Body of pancreas (tissue), 4 donors: ENCODE data around the gene WTAP. TPM values are rescaled to one million over a fixed set of nuclear protein-coding genes. Genes with fewer than 3 reads are reported as not detected.
"Not testable (repeated sequence)": the region's sequence is repeated elsewhere in the genome, so short reads cannot be mapped to it uniquely, and the experiment has no call there.

Experiments
- ATAC-seq: fragments of 150-250 bp; one replicate; pipeline ENCODE4 v1.9.1; 2016
- DNase-seq, 4 donors: peaks; one replicate each; pipeline ENCODE4 v3.0.0-alpha.2; 2019
- H3K27ac ChIP-seq, 4 donors: fragments of 200-600 bp; sonication (generic); 1 replicate in 3 of 4; 2 replicates in 1 of 4; pipeline versions ENCODE4 v1.5.1 to v1.6.1; 2016 to 2019; ENCODE audit warnings: mild to moderate bottlenecking in 1 of 4, mixed read lengths in 1 of 4, moderate library complexity in 1 of 4
- H3K27me3 ChIP-seq, 2 donors: fragments of 200-600 bp; sonication (generic); one replicate each; pipeline ENCODE4 v1.6.0; 2016; ENCODE audit warnings: mild to moderate bottlenecking in 1 of 2
- H3K36me3 ChIP-seq, 2 donors: fragments of 200-600 bp; sonication (generic); replicated peaks in 1 of 2; 2 replicates each; pipeline ENCODE4 v1.5.1; 2016; ENCODE audit warnings: low read depth in 2 of 2; ENCODE audit not compliant: insufficient read depth in 1 of 2
- H3K4me1 ChIP-seq: fragments of 200-600 bp; sonication (generic); one replicate; pipeline ENCODE4 v1.6.0; 2016
- H3K4me3 ChIP-seq, 2 donors: fragments of 200-600 bp; sonication (generic); 1 replicate in 1 of 2; 2 replicates in 1 of 2; pipeline ENCODE4 v1.5.1; 2016 to 2019
- H3K9me3 ChIP-seq, 3 donors: fragments of 200-600 bp; sonication (generic); 1 replicate in 2 of 3; 2 replicates in 1 of 3; pipeline ENCODE4 v1.5.1; 2016
- CTCF ChIP-seq, 7 experiments: fragments of 450-650 bp in 4 of 7; fragments of 200-600 bp in 3 of 7; sonication (generic) in 3 of 7; IDR thresholded peaks; one replicate each; pipeline ENCODE4 v1.5.1; 2016 to 2019; ENCODE audit warnings: antibody characterized with exemption in 7 of 7
- POLR2A ChIP-seq, 3 donors: fragments of 450-650 bp; IDR thresholded peaks; one replicate each; pipeline ENCODE4 v1.6.1; 2016; ENCODE audit warnings: antibody characterized with exemption in 3 of 3, mild to moderate bottlenecking in 2 of 3
- WGBS, 2 donors: methylation state at CpG; one replicate each; pipeline ENCODE4 v1.1.5; 2017; 5-methylcytosine and 5-hydroxymethylcytosine counted together
- intact Hi-C: fragments of 100-400 bp; cut with DNase I; formaldehyde crosslinking; loops from one replicate; pipeline ENCODE4 v1.15.1; 2023
- total RNA-seq, 2 donors: library from RNA; depleted of rRNA; stranded (reverse); fragments of >200 nt; gene quantifications; one replicate each; pipeline ENCODE4 v1.1.0, GENCODE V29; 2016

The WTAP gene
- total RNA-seq, 2 donors from 2014 or later, result 56.8 to 58.7 TPM

- Histone ChIP-seq H3K9me3 (no peaks in the 10 kb centered on the region), H3K4me3 (no peak overlapping the region), H3K36me3 (peaks cover 4 to 43% of the 10 kb centered on the region in 2 donors), H3K27me3 (no peaks in the 10 kb centered on the region), H3K4me1 (no peaks in the 10 kb centered on the region), H3K27ac (no peak overlapping the region)
- no peak for ATAC-seq
- no peak for TF ChIP-seq CTCF (IDR thresholded peaks at IDR 0.05)
- TF ChIP-seq POLR2A (IDR thresholded peaks at IDR 0.05), result no peak
- WGBS, 2 donors, result 77 to 82% methylated on average over 7 of the region's 7 CpGs
- intact Hi-C loops, result loop anchor here (10.0 kb wide), 1 partner anchor 60 kb away; no protein-coding TSS in a partner anchor
- no peak for DNase-seq
Observed at GRCh38 chr6:159745081-159745480, 17.8 kb downstream of the WTAP start.

- WGBS, 2 donors, result 59 to 67% methylated on average over 1 of the region's 1 CpG
- TF ChIP-seq CTCF (IDR thresholded peaks at IDR 0.05) (no peak), POLR2A (IDR thresholded peaks at IDR 0.05) (no peak)
Observed at GRCh38 chr6:159746759-159747158, 19.5 kb downstream of the WTAP start.

GRCh38 chr6:159748127-159748526 is 20.8 kb downstream of the WTAP start:
- DNase-seq, H3K27ac ChIP-seq, H3K4me1 ChIP-seq, ATAC-seq, H3K4me3 ChIP-seq, H3K9me3 ChIP-seq, H3K27me3 ChIP-seq: not testable (repeated sequence)
- intact Hi-C loops, result loop anchor here (10.0 kb wide), 1 partner anchor 63 kb away; no protein-coding TSS in a partner anchor
- peaks cover 9 to 45% of the 10 kb centered on the region in 2 donors for H3K36me3 ChIP-seq
- WGBS, 2 donors, result 70 to 71% methylated on average over 7 of the region's 7 CpGs

More at GRCh38 chr6:159746759-159747158, 19.5 kb downstream of the WTAP start:
- DNase-seq (no peak), ATAC-seq (no peak)
- Histone ChIP-seq H3K27me3 (no peaks in the 10 kb centered on the region), H3K4me1 (no peaks in the 10 kb centered on the region), H3K27ac (no peak overlapping the region), H3K4me3 (no peak overlapping the region), H3K36me3 (peaks cover 9 to 45% of the 10 kb centered on the region in 2 donors), H3K9me3 (no peaks in the 10 kb centered on the region)
- intact Hi-C loops, result loop anchor here (10.0 kb wide), 1 partner anchor 62 kb away; no protein-coding TSS in a partner anchor

GRCh38 chr6:159751448-159751847 is 24.1 kb downstream of the WTAP start:
- H3K4me3 ChIP-seq, result no peak overlapping the region
- TF ChIP-seq POLR2A (IDR thresholded peaks at IDR 0.05) (no peak), CTCF (IDR thresholded peaks at IDR 0.05) (no peak)
- peaks cover 5 to 41% of the 10 kb centered on the region in 2 donors for H3K36me3 ChIP-seq
- no peaks in the 10 kb centered on the region for H3K4me1 ChIP-seq
- 86 to 88% methylated on average over 3 of the region's 3 CpGs for WGBS, 2 donors
- no peaks in the 10 kb centered on the region for H3K27me3 ChIP-seq
- intact Hi-C loops, result no loop called here
- no peak overlapping the region for H3K27ac ChIP-seq
- ATAC-seq (no peak), DNase-seq (no peak)
- H3K9me3 ChIP-seq, result no peaks in the 10 kb centered on the region

- Histone ChIP-seq H3K27ac (no peak overlapping the region), H3K4me1 (no peaks in the 10 kb centered on the region), H3K36me3 (peaks cover 5 to 36% of the 10 kb centered on the region in 2 donors), H3K9me3 (no peaks in the 10 kb centered on the region), H3K4me3 (no peak overlapping the region), H3K27me3 (no peaks in the 10 kb centered on the region)
- intact Hi-C loops, result no loop called here
- ATAC-seq, result no peak
- DNase-seq, result no peak
- TF ChIP-seq POLR2A (IDR thresholded peaks at IDR 0.05) (no peak), CTCF (IDR thresholded peaks at IDR 0.05) (no peak)
- 75 to 83% methylated on average over 6 of the region's 6 CpGs for WGBS, 2 donors
Observed at GRCh38 chr6:159753081-159753872, 26.0 kb downstream of the WTAP start.
